HEK293 (cell line): Measurements from ENCODE around the gene KRTAP9-6.
A peak's percentile ranks its signal among the peaks of the same experiment; 100 is the strongest.

Source experiments
- CTCF ChIA-PET: fragments of 350-600 bp; formaldehyde crosslinking; extraction: SDS; loops from one replicate; lab custom pipeline; 2021; ENCODE audit warnings: antibody characterized with exemption; lab: Yijun Ruan, JAX
- POLR2A ChIA-PET: fragments of 300-600 bp; formaldehyde crosslinking; extraction: SDS; loops from one replicate; lab custom pipeline; 2020; ENCODE audit warnings: antibody characterized with exemption, inconsistent platforms; lab: Yijun Ruan, JAX
- H3K27ac ChIP-seq: fragments of 200-500 bp; sonication (Bioruptor generic); 2 replicates; pipeline ENCODE4 v1.5.1; 2014; ENCODE audit warnings: low read depth, low read length, control low read depth, inconsistent platforms; ENCODE audit errors: extremely low read depth
- H3K36me3 ChIP-seq, 2 experiments: fragments of 200-500 bp in 1 of 2; sonication (Bioruptor generic) in 1 of 2; 1 replicate in 1 of 2; 2 replicates in 1 of 2; pipeline ENCODE4 v1.5.1; 2014 to 2017; ENCODE audit warnings: inconsistent platforms in 2 of 2, low read length in 2 of 2; ENCODE audit not compliant: control insufficient read depth in 2 of 2, insufficient read depth in 1 of 2
- H3K4me1 ChIP-seq: fragments of 200-500 bp; sonication (Bioruptor generic); 2 replicates; pipeline ENCODE4 v1.5.1; 2014; ENCODE audit warnings: mild to moderate bottlenecking, low read length, inconsistent platforms; ENCODE audit not compliant: control insufficient read depth, insufficient read depth
- H3K4me3 ChIP-seq: 2 replicates; pipeline ENCODE4 v1.5.1; 2011; ENCODE audit warnings: low read depth, mild to moderate bottlenecking, control low read depth, low read length, moderate library complexity
- H3K9me3 ChIP-seq: fragments of 200-500 bp; sonication (Bioruptor generic); 2 replicates; pipeline ENCODE4 v1.5.1; 2014; ENCODE audit warnings: low read depth, low read length, inconsistent platforms; ENCODE audit not compliant: control insufficient read depth, insufficient read depth
- HOXD13 ChIP-seq: sonication (generic); formaldehyde crosslinking; IDR thresholded peaks from 2 replicates; pipeline ENCODE4 v1.8.0; 2022; ENCODE audit warnings: missing genetic modification reagents, borderline replicate concordance
- IKZF3 ChIP-seq: fragments of 450-650 bp; IDR thresholded peaks from 2 replicates; pipeline ENCODE4 v1.5.0; 2018; ENCODE audit warnings: missing biosample characterization, mild to moderate bottlenecking, missing genetic modification characterization, moderate library complexity
- MZF1 ChIP-seq: fragments of 450-650 bp; formaldehyde crosslinking; IDR thresholded peaks from 2 replicates; pipeline ENCODE4 v1.5.1; 2017; ENCODE audit warnings: missing biosample characterization, missing genetic modification characterization, borderline replicate concordance
- OSR2 ChIP-seq: fragments of 450-650 bp; formaldehyde crosslinking; IDR thresholded peaks from 2 replicates; pipeline ENCODE4 v1.5.1; 2016; ENCODE audit warnings: missing biosample characterization, missing genetic modification characterization
- RBAK ChIP-seq: fragments of 450-650 bp; formaldehyde crosslinking; IDR thresholded peaks from 2 replicates; pipeline ENCODE4 v1.5.1; 2016; ENCODE audit warnings: missing biosample characterization, missing genetic modification characterization
- SCRT1 ChIP-seq: fragments of 450-650 bp; formaldehyde crosslinking; IDR thresholded peaks from 2 replicates; pipeline ENCODE4 v1.5.1; 2016; ENCODE audit warnings: missing biosample characterization, missing genetic modification characterization, borderline replicate concordance
- WT1 ChIP-seq: fragments of 450-650 bp; formaldehyde crosslinking; IDR thresholded peaks from 2 replicates; pipeline ENCODE4 v1.5.1; 2016; ENCODE audit warnings: missing biosample characterization, missing genetic modification characterization
- YY1 ChIP-seq: fragments of 450-650 bp; formaldehyde crosslinking; IDR thresholded peaks from 2 replicates; pipeline ENCODE4 v1.5.1; 2018; ENCODE audit warnings: missing biosample characterization, missing genetic modification characterization
- ZNF114 ChIP-seq: fragments of 450-650 bp; formaldehyde crosslinking; IDR thresholded peaks from 2 replicates; pipeline ENCODE4 v1.5.0; 2017; ENCODE audit warnings: missing biosample characterization, missing genetic modification characterization
- ZNF146 ChIP-seq: fragments of 450-650 bp; formaldehyde crosslinking; IDR thresholded peaks from 2 replicates; pipeline ENCODE4 v1.5.1; 2016; ENCODE audit warnings: missing biosample characterization, missing genetic modification characterization
- ZNF155 ChIP-seq: fragments of 450-650 bp; formaldehyde crosslinking; IDR thresholded peaks from 2 replicates; pipeline ENCODE4 v1.5.1; 2016; ENCODE audit warnings: missing biosample characterization, missing genetic modification characterization
- ZNF16 ChIP-seq: fragments of 450-650 bp; formaldehyde crosslinking; IDR thresholded peaks from 2 replicates; pipeline ENCODE4 v1.5.1; 2016; ENCODE audit warnings: low read depth, missing biosample characterization, missing genetic modification characterization
- ZNF558 ChIP-seq: fragments of 450-650 bp; formaldehyde crosslinking; IDR thresholded peaks from 2 replicates; pipeline ENCODE4 v1.5.1; 2016; ENCODE audit warnings: missing biosample characterization, missing genetic modification characterization
- ZNF670 ChIP-seq: fragments of 450-650 bp; formaldehyde crosslinking; IDR thresholded peaks from 2 replicates; pipeline ENCODE4 v1.5.1; 2016; ENCODE audit warnings: missing biosample characterization, missing genetic modification characterization, low read depth
- ZNF791 ChIP-seq: fragments of 450-650 bp; formaldehyde crosslinking; IDR thresholded peaks from 2 replicates; pipeline ENCODE4 v1.5.1; 2016; ENCODE audit warnings: missing biosample characterization, missing genetic modification characterization
- ZSCAN30 ChIP-seq: fragments of 450-650 bp; IDR thresholded peaks from 2 replicates; pipeline ENCODE4 v1.5.1; 2018; ENCODE audit warnings: missing biosample characterization, mild to moderate bottlenecking, missing genetic modification characterization, moderate library complexity
- TF ChIP-seq, protein P1 (sequence below): fragments of 450-650 bp; formaldehyde crosslinking; IDR thresholded peaks from 2 replicates; pipeline ENCODE4 v1.5.1; 2016; ENCODE audit warnings: missing biosample characterization, missing genetic modification characterization
- TF ChIP-seq, protein P2 (sequence below): fragments of 450-650 bp; formaldehyde crosslinking; IDR thresholded peaks from 2 replicates; pipeline ENCODE4 v1.5.1; 2016; ENCODE audit warnings: missing biosample characterization, missing genetic modification characterization
- TF ChIP-seq, protein P3 (sequence below): fragments of 450-650 bp; formaldehyde crosslinking; IDR thresholded peaks from 2 replicates; pipeline ENCODE4 v1.5.1; 2016; ENCODE audit warnings: missing biosample characterization, missing genetic modification characterization

The KRTAP9-6 gene

DNA sequence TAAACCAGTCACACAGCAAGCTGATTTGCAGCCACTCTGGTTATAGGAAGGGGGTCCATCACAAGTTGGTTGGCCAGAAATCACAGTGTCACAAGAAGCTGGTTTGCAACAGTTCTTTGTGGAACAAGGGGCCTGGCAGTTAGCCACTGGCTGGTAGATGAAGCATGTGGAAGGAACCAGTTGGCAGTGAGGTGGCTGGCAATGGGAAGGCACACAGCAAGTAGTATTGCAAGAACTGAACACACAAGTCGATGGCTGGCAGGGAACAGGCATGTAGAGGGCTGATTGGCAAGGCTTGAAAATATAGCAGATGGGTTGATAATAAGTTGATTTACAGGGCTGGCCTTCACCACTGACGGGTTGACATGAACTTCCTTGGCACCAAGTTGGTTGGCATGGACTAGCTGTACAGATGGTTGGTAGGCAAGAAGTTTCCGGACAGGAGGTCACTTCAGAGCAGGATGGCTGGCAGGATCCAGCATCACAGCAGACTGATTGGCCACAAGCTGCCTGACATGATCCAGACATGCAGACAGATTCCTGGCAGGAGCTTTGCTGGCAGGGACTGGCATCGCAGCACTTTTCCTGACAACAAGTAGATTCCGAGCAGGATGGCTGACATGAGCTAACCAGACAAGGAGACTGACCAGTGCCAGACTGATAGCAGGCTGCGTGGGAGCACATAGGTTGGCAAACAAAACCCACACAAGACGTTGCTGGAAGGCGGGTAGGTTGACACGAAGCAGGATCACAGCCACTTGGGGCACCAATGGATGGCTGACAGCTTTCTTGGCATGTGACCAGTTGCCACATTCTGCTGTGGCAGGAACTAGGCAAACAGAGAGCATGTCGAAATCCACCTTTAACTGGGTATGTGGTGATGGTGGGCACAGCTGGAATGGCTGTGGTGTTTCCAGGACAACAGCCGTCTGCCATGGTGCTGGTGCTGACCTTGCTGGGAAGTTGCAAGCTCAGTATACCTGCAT, 37.0 kb downstream of the KRTAP9-6 start, which contains the start of gene KRTAP29-1:
TSS of gene KRTAP29-1 (minus strand) at position 936 of the 986 bp plus-strand sequence. CDS start at position 936, 0 bp downstream.
- H3K36me3 ChIP-seq: no peaks in the 10 kb centered on the region
- TF ChIP-seq ZNF558 (tag by site-specific recombination): peak; percentile 85
- TF ChIP-seq ZNF146 (tag by site-specific recombination): no peak
- H3K27ac ChIP-seq: no peak within 1 kb of the TSS
- ChIA-PET POLR2A (no interaction called here), CTCF (interaction anchor here (0.5 to 4.8 kb wide), 4 partner anchors 19 to 371 kb away, joined by 3 to 27 read pairs (median 4); no protein-coding TSS in a partner anchor)
- H3K4me1 ChIP-seq: no peaks in the 10 kb centered on the region
- no peaks in the 10 kb centered on the region for H3K9me3 ChIP-seq
- no peak within 1 kb of the TSS for H3K4me3 ChIP-seq

DNA sequence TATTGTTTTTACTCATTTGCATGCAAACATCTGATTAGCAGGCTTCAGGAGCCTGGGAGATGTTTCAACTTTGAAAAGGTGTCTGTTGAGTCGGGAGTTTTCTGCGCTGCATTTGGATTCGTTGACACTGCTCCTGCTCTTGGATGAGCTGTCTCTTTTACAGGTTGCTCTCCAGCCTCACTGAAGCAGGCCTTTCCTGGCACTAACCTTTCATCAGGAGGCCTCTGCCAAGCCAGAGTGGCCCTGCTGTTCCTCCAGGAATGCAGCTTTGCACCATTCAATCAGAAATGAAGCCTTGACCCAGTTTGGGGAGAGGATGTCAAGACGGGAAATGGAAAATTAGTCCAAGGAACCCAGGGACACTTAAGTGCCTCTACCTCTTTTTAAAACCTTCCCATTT, 37.8 kb downstream of the KRTAP9-6 start:
- Histone ChIP-seq H3K4me1 (no peaks in the 10 kb centered on the region), H3K36me3 (no peaks in the 10 kb centered on the region)
- POLR2A ChIA-PET: no interaction called here
- no peak for TF ChIP-seq ZSCAN30
- no peak for TF ChIP-seq ZNF670 (tag by site-specific recombination)
- no peak for TF ChIP-seq RBAK (tag by site-specific recombination)
- TF ChIP-seq ZNF16 (tag by site-specific recombination): no peak
- TF ChIP-seq IKZF3: no peak
- TF ChIP-seq SCRT1 (tag by site-specific recombination): no peak
- no peak for TF ChIP-seq MZF1
- no peak for TF ChIP-seq HOXD13 (CRISPR knock-in tag)
- no peak for TF ChIP-seq ZNF155
- TF ChIP-seq ZNF114: no peak
- no peak for TF ChIP-seq OSR2 (tag by site-specific recombination)
- TF ChIP-seq, protein P1, sequence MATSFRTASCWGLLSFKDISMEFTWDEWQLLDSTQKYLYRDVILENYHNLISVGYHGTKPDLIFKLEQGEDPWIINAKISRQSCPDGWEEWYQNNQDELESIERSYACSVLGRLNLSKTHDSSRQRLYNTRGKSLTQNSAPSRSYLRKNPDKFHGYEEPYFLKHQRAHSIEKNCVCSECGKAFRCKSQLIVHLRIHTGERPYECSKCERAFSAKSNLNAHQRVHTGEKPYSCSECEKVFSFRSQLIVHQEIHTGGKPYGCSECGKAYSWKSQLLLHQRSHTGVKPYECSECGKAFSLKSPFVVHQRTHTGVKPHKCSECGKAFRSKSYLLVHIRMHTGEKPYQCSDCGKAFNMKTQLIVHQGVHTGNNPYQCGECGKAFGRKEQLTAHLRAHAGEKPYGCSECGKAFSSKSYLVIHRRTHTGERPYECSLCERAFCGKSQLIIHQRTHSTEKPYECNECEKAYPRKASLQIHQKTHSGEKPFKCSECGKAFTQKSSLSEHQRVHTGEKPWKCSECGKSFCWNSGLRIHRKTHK (tag by site-specific recombination): no peak
- no peak for TF ChIP-seq YY1 (tag by site-specific recombination)
- no peak for TF ChIP-seq ZNF791 (tag by site-specific recombination)
- TF ChIP-seq, protein P2, sequence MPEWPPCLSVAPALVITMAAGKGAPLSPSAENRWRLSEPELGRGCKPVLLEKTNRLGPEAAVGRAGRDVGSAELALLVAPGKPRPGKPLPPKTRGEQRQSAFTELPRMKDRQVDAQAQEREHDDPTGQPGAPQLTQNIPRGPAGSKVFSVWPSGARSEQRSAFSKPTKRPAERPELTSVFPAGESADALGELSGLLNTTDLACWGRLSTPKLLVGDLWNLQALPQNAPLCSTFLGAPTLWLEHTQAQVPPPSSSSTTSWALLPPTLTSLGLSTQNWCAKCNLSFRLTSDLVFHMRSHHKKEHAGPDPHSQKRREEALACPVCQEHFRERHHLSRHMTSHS: no peak
- TF ChIP-seq ZNF146 (tag by site-specific recombination): no peak
- no peak for TF ChIP-seq WT1 (tag by site-specific recombination)
- TF ChIP-seq, protein P3, sequence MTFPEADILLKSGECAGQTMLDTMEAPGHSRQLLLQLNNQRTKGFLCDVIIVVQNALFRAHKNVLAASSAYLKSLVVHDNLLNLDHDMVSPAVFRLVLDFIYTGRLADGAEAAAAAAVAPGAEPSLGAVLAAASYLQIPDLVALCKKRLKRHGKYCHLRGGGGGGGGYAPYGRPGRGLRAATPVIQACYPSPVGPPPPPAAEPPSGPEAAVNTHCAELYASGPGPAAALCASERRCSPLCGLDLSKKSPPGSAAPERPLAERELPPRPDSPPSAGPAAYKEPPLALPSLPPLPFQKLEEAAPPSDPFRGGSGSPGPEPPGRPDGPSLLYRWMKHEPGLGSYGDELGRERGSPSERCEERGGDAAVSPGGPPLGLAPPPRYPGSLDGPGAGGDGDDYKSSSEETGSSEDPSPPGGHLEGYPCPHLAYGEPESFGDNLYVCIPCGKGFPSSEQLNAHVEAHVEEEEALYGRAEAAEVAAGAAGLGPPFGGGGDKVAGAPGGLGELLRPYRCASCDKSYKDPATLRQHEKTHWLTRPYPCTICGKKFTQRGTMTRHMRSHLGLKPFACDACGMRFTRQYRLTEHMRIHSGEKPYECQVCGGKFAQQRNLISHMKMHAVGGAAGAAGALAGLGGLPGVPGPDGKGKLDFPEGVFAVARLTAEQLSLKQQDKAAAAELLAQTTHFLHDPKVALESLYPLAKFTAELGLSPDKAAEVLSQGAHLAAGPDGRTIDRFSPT: no peak
- no peak for TF ChIP-seq ZNF558 (tag by site-specific recombination)
- TF ChIP-seq, all 188 proteins: peak for 0
- Histone ChIP-seq H3K9me3 (no peaks in the 10 kb centered on the region), H3K4me3 (no peak overlapping the region), H3K27ac (no peak overlapping the region)
- CTCF ChIA-PET: interaction anchor here (0.5 to 4.8 kb wide), 3 partner anchors 19 to 496 kb away, joined by 3 to 27 read pairs (median 5); no protein-coding TSS in a partner anchor
